B cell (primary cell): Measurements from ENCODE around the gene DACT3. TPM values are rescaled to one million over a fixed set of nuclear protein-coding genes. Genes with fewer than 3 reads are reported as not detected.
A peak's percentile ranks its signal among the peaks of the same experiment; 100 is the strongest.

Experiments
- ATAC-seq: fragments of 200-7000 bp; cut with Tn5 transposase; one replicate; pipeline ENCODE4 v1.10.0; 2021; ENCODE audit warnings: low read depth, mild to moderate bottlenecking, moderate number of reproducible peaks, moderate library complexity
- CTCF ChIA-PET: fragments of 350-600 bp; sonication (Branson Sonifier 250); formaldehyde crosslinking; loops from one replicate; lab custom pipeline; 2021; ENCODE audit warnings: antibody characterized with exemption, inconsistent platforms; lab: Charles Lee
- POLR2A ChIA-PET: fragments of 350-600 bp; sonication (Branson Sonifier 250); formaldehyde crosslinking; loops from one replicate; lab custom pipeline; 2021; ENCODE audit warnings: antibody characterized with exemption; lab: Charles Lee
- DNase-seq: peaks from one replicate; pipeline ENCODE4 v3.0.0; 2013
- H2AFZ ChIP-seq: 2 replicates; pipeline ENCODE4 v1.6.1; 2012; ENCODE audit warnings: mild to moderate bottlenecking, low read depth, low read length; ENCODE audit not compliant: insufficient read depth, poor library complexity, severe bottlenecking
- H3K27ac ChIP-seq, 2 donors: 1 replicate in 1 of 2; 2 replicates in 1 of 2; pipeline ENCODE4 v1.5.1; 2012 to 2013; ENCODE audit warnings: low read length in 2 of 2, mild to moderate bottlenecking in 2 of 2, moderate library complexity in 1 of 2
- H3K27me3 ChIP-seq, 4 experiments: fragments of 200-600 bp in 1 of 4; sonication (generic) in 1 of 4; replicated peaks in 1 of 4; 1 replicate in 2 of 4; 2 replicates in 2 of 4; pipeline versions ENCODE4 v1.6.1 to v1.7.0; 2013 to 2016; ENCODE audit warnings: low read length in 3 of 4, mild to moderate bottlenecking in 2 of 4, mixed read lengths in 1 of 4, moderate library complexity in 1 of 4; ENCODE audit not compliant: insufficient read depth in 4 of 4, control insufficient read depth in 3 of 4; ENCODE audit errors: control extremely low read depth in 1 of 4
- H3K36me3 ChIP-seq, 2 experiments: replicated peaks in 1 of 2; 1 replicate in 1 of 2; 2 replicates in 1 of 2; pipeline versions ENCODE4 v1.6.1 to v1.7.1; 2013; ENCODE audit warnings: low read length in 1 of 2; ENCODE audit not compliant: insufficient read depth in 2 of 2, control insufficient read depth in 1 of 2; ENCODE audit errors: control extremely low read depth in 1 of 2, extremely low read depth in 1 of 2
- H3K4me1 ChIP-seq, 2 donors: fragments of 200-600 bp in 1 of 2; sonication (generic) in 1 of 2; 1 replicate in 1 of 2; 2 replicates in 1 of 2; pipeline versions ENCODE4 v1.5.1 to v1.6.1; 2013 to 2017; ENCODE audit warnings: low read length in 2 of 2; ENCODE audit not compliant: control insufficient read depth in 2 of 2, insufficient read depth in 2 of 2
- H3K4me2 ChIP-seq: replicated peaks from 2 replicates; pipeline ENCODE3; 2012; ENCODE audit warnings: mild to moderate bottlenecking, low read depth, low read length; ENCODE audit not compliant: poor library complexity, severe bottlenecking
- H3K4me3 ChIP-seq, 5 experiments: fragments of 200-600 bp in 1 of 5; sonication (generic) in 1 of 5; 1 replicate in 3 of 5; 2 replicates in 2 of 5; pipeline versions ENCODE4 v1.5.1 to v1.7.0; 2011 to 2016; ENCODE audit warnings: low read length in 4 of 5, mild to moderate bottlenecking in 4 of 5, low read depth in 2 of 5, control low read depth in 1 of 5, moderate library complexity in 1 of 5; ENCODE audit not compliant: insufficient read depth in 1 of 5; ENCODE audit errors: control extremely low read depth in 1 of 5, extremely low read depth in 1 of 5
- H3K79me2 ChIP-seq: fragments of 200-600 bp; sonication (generic); one replicate; pipeline ENCODE4 v1.6.0; 2016; ENCODE audit warnings: low read length; ENCODE audit not compliant: control insufficient read depth, insufficient read depth
- H3K9ac ChIP-seq: fragments of 200-600 bp; sonication (generic); 2 replicates; pipeline ENCODE4 v1.6.1; 2017; ENCODE audit warnings: mild to moderate bottlenecking, low read length, moderate library complexity
- H3K9me3 ChIP-seq, 3 donors: one replicate each; pipeline versions ENCODE4 v1.6.1 to v1.7.1; 2013; ENCODE audit warnings: low read length in 2 of 3; ENCODE audit not compliant: control insufficient read depth in 2 of 3, insufficient read depth in 1 of 3; ENCODE audit errors: control extremely low read depth in 1 of 3
- H4K20me1 ChIP-seq: 2 replicates; pipeline ENCODE4 v1.6.0; 2012; ENCODE audit warnings: mild to moderate bottlenecking, low read length; ENCODE audit not compliant: insufficient read depth, control insufficient read depth, poor library complexity, severe bottlenecking
- H3K27ac Mint-ChIP-seq: one replicate; pipeline ENCODE4 v1.8.0; 2021; ENCODE audit warnings: mixed read lengths
- H3K27me3 Mint-ChIP-seq: one replicate; pipeline ENCODE4 v1.8.0; 2021; ENCODE audit warnings: mixed read lengths
- H3K4me1 Mint-ChIP-seq: one replicate; pipeline ENCODE4 v1.8.0; 2021; ENCODE audit warnings: mixed read lengths
- H3K4me3 Mint-ChIP-seq: one replicate; pipeline ENCODE4 v1.8.0; 2021; ENCODE audit warnings: mixed read lengths
- H3K9me3 Mint-ChIP-seq: one replicate; pipeline ENCODE4 v1.8.0; 2022; ENCODE audit warnings: mixed read lengths; ENCODE audit not compliant: insufficient read depth
- CTCF ChIP-seq: fragments of 200-600 bp; IDR thresholded peaks from one replicate; pipeline ENCODE4 v1.8.0; 2022; ENCODE audit warnings: antibody characterized with exemption, mild to moderate bottlenecking
- EZH2 ChIP-seq: IDR thresholded peaks from 2 replicates; pipeline ENCODE4 v1.6.1; 2012; ENCODE audit warnings: borderline replicate concordance, low read depth, mild to moderate bottlenecking, moderate library complexity, low read length; ENCODE audit not compliant: insufficient read depth, poor library complexity, severe bottlenecking
- WGBS: methylation state at CpG from one replicate; pipeline ENCODE4 v1.1.5; 2013; ENCODE audit warnings: missing lambda C conversion rate; ENCODE audit not compliant: insufficient coverage; 5-methylcytosine and 5-hydroxymethylcytosine counted together
- intact Hi-C: fragments of 100-400 bp; cut with micrococcal nuclease; formaldehyde crosslinking; loops from one replicate; pipeline ENCODE4 v1.10.0; 2022
- polyA plus RNA-seq: library from polyadenylated mRNA; depleted of rRNA; stranded (reverse); fragments of >200 nt; gene quantifications from 2 replicates; pipeline ENCODE4 v1.2.3, GENCODE V29; 2012
- total RNA-seq, 2 donors: library from RNA; stranded (reverse); fragments of 120-200 nt in 1 of 2; gene quantifications; 1 replicate in 1 of 2; 2 replicates in 1 of 2; pipeline versions ENCODE4 v1.2.3 to v1.2.4, GENCODE V29; 2013 to 2022

DACT3 gene
- total and polyA plus RNA-seq, 2 donors (not counting 1 experiment from before 2014, with no cell fraction given), result 0.03 to 0.15 TPM

- Mint-ChIP-seq H3K27me3 (peaks cover 23% of the 10 kb centered on the region), H3K9me3 (no peaks in the 10 kb centered on the region), H3K4me3 (peak overlapping the region; percentile 72), H3K27ac (no peak overlapping the region), H3K4me1 (peaks cover 11% of the 10 kb centered on the region)
- no peak for ATAC-seq
- CTCF ChIA-PET, result interaction anchor here (0.8 to 1.3 kb wide), 3 partner anchors 19 to 74 kb away, joined by 3 read pairs; no protein-coding TSS in a partner anchor
- H3K36me3 ChIP-seq, result no peaks in the 10 kb centered on the region
- H3K79me2 ChIP-seq, result no peaks in the 10 kb centered on the region
- peaks cover 37 to 41% of the 10 kb centered on the region in 2 donors for H3K4me1 ChIP-seq
- TF ChIP-seq EZH2 (no peak), CTCF (no peak)
- WGBS, result 9% methylated on average over 39 of the region's 49 CpGs
- H2AFZ ChIP-seq, result peak overlapping the region; percentile 85
- POLR2A ChIA-PET, result interaction anchor here (0.8 kb wide), 1 partner anchor 29 kb away, joined by 3 read pairs; no protein-coding TSS in a partner anchor
- peak overlapping the region; percentile 98 for H3K4me2 ChIP-seq
- peak overlapping the region; percentile 69 for H3K9ac ChIP-seq
- peak; percentile 53 for DNase-seq
- H3K27me3 ChIP-seq, result peaks cover 0 to 13% (median 7%) of the 10 kb centered on the region in 4 experiments
- intact Hi-C loops, result no loop called here
- no peaks in the 10 kb centered on the region for H3K9me3 ChIP-seq
- no peaks in the 10 kb centered on the region for H4K20me1 ChIP-seq
- peak overlapping the region in 4 of 5 experiments; percentile 43 to 78 (median 54) for H3K4me3 ChIP-seq
- H3K27ac ChIP-seq, result no peak overlapping the region
These were observed 21.4 kb downstream of the DACT3 start for GRCh38 chr19:46639358-46640182.

GRCh38 chr19:46637224-46637623 is 23.8 kb downstream of the DACT3 start:
- intact Hi-C loops, result no loop called here
- H3K9me3 ChIP-seq, result peaks cover 0 to 5% (median 0%) of the 10 kb centered on the region in 3 donors
- peaks cover 0 to 19% (median 9%) of the 10 kb centered on the region in 4 experiments for H3K27me3 ChIP-seq
- H3K79me2 ChIP-seq, result no peaks in the 10 kb centered on the region
- TF ChIP-seq EZH2 (no peak), CTCF (no peak)
- peaks cover 12% of the 10 kb centered on the region for H3K27me3 Mint-ChIP-seq
- H2AFZ ChIP-seq, result no peak overlapping the region
- POLR2A ChIA-PET, result interaction anchor here (0.7 to 1.5 kb wide), 6 partner anchors 11 to 24 kb away, joined by 3 to 15 read pairs (median 6); partner anchors contain the start of gene DACT3
- CTCF ChIA-PET, result interaction anchor here (0.5 to 5.7 kb wide), 13 partner anchors 15 to 355 kb away, joined by 3 to 47 read pairs (median 4); partner anchors contain the start of genes CALM3 and DACT3
- DNase-seq (peak; percentile 28), ATAC-seq (no peak)
- H3K27ac Mint-ChIP-seq, result no peak overlapping the region
- no peak overlapping the region for H3K9ac ChIP-seq
- 92% methylated on average over 14 of the region's 14 CpGs for WGBS
- no peaks in the 10 kb centered on the region for H3K36me3 ChIP-seq
- no peaks in the 10 kb centered on the region for H3K9me3 Mint-ChIP-seq
- no peak overlapping the region for H3K4me3 ChIP-seq
- no peak overlapping the region for H3K4me2 ChIP-seq
- peaks cover 27% of the 10 kb centered on the region for H3K4me1 Mint-ChIP-seq
- peaks cover 51 to 57% of the 10 kb centered on the region in 2 donors for H3K4me1 ChIP-seq
- no peak overlapping the region for H3K4me3 Mint-ChIP-seq
- H4K20me1 ChIP-seq, result no peaks in the 10 kb centered on the region
- H3K27ac ChIP-seq, result no peak overlapping the region
